Effector CD4-positive, alpha-beta T cell (primary cell): ENCODE results near the gene FSIP1.

Experiments
- DNase-seq: peaks from one replicate; pipeline ENCODE4 v3.0.0-alpha.2; 2020

Gene FSIP1

GRCh38 chr15:39580117-39580484 lies 202.5 kb downstream of the FSIP1 start:
- peak; percentile 66 for DNase-seq

- DNase-seq: no peak
These were observed 203.0 kb downstream of the FSIP1 start for GRCh38 chr15:39579487-39580116.

- DNase-seq: no peak
These were observed 203.7 kb downstream of the FSIP1 start for GRCh38 chr15:39578851-39579486.

- no peak for DNase-seq
These were observed 207.5 kb downstream of the FSIP1 start for GRCh38 chr15:39575180-39575579.

- DNase-seq: no peak
These were observed 208.2 kb downstream of the FSIP1 start for GRCh38 chr15:39574427-39574826.

- no peak for DNase-seq
These were observed 208.8 kb downstream of the FSIP1 start for GRCh38 chr15:39573844-39574243.

GRCh38 chr15:39573287-39573686 lies 209.4 kb downstream of the FSIP1 start:
- DNase-seq: no peak

- no peak for DNase-seq
These were observed 216.8 kb downstream of the FSIP1 start for GRCh38 chr15:39565851-39566250.

- no peak for DNase-seq
These were observed 217.5 kb downstream of the FSIP1 start for GRCh38 chr15:39564972-39565665.

- DNase-seq: no peak
These were observed 224.2 kb downstream of the FSIP1 start for GRCh38 chr15:39558421-39558820.

GRCh38 chr15:39556461-39556860 lies 226.2 kb downstream of the FSIP1 start:
- no peak for DNase-seq

- no peak for DNase-seq
These were observed 226.8 kb downstream of the FSIP1 start for GRCh38 chr15:39555885-39556284.

GRCh38 chr15:39554746-39555387 lies 227.8 kb downstream of the FSIP1 start:
- DNase-seq: no peak

- DNase-seq: no peak
These were observed 228.5 kb downstream of the FSIP1 start for GRCh38 chr15:39553947-39554693.

GRCh38 chr15:39552556-39552955 lies 230.1 kb downstream of the FSIP1 start:
- DNase-seq: no peak

- DNase-seq: no peak
These were observed 231.2 kb downstream of the FSIP1 start for GRCh38 chr15:39551476-39551875.
